ENCODE measurements around the gene SMIM28.

The SMIM28 gene

GRCh38 chr6:138374815-138375214 lies 2.9 kb upstream of the SMIM28 start:
- DNase-seq = no peak

- DNase-seq = no peak
Observed at GRCh38 chr6:138377042-138377441, 663 bp upstream of the SMIM28 start.

DNA sequence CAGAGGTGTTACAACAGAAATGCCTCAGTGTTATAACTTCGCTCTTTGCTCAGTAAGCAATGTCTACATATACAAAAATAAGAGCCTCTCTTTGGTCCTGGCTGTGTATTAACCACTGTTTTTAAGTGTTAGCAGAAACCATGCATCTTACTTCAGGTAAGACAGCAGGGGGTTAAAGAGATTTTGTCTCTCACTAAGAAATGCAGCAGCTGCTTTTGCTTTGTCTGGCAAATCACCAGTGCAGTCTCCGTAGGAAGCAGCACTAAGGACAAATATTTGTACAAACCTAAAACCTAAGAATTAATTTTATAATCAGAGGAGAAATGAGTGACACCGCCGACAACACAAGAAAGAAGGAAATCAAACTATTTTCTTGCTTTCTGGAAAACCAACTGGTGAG lies 758 bp downstream of the SMIM28 start:
- no peak for DNase-seq

DNA sequence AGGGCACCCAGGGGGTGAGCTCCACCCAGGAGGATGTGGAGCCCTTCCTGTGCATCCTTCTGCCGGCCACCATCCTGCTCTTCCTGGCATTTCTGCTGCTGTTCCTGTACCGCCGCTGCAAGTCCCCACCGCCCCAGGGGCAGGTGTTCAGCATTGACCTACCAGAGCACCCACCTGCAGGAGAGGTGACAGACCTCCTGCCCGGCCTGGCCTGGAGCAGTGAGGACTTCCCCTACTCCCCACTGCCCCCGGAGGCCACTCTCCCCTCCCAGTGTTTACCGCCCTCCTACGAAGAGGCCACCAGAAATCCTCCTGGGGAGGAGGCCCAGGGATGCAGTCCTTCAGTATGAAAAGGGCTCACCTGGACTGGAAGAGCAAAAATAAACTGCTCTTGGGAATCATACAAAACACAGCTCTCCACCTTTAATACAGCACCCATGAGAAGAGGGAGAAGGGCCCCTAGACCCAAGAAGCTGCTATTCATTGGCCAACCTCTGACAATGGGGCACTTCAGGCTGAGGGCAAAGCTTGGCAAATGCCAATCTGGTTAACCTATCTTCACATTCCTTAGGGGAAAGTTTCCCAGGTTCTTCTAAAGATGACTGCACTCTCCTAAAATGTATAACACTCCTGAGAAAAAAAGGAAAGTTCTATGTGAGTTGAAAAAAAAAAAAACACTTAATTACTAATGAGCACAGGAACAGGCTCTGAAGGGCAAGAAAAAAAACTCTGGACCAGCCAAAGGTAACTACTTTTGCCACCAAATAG lies 5.0 kb downstream of the SMIM28 start:
- no peak for DNase-seq

DNA sequence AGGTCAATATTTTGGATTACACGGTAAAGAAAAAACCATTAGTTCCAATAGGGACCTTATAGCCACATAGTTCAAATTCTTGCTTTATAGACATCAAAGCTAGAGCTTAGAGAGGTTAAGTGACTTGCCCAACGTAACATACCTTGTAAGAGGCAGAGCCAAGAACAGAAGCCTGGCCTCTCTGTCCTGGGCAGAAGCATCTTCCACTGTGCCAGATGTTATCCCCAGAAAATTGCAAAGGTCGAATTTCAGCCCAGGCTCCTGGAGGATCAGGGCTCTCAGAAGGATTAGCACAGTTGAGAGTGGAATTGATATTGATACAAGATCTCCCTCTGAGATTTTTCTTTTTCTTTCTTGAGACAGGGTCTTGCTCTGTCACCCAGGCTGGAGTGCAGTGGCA lies 6.1 kb downstream of the SMIM28 start:
- DNase-seq = peak; percentile 4

DNA sequence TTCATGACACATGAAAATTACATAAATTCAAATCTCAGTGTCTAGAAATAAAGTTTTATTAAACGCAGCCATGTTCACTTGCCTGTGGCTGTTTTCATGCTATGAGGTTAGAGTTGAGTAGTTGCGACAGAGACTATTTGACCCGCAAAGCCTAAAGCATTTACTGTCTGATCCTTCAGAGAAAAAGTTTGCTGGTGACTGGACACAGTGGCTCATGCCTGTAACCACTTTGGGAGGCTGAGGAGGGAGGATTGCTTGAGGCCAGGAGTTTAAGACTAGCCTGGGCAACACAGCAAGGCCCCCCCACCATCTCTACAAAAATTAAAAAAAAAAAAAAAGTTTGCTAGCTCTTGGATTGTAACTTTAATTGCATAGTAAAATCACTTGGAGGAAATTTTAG lies 9.2 kb downstream of the SMIM28 start:
- DNase-seq = no peak

- DNase-seq = no peak
Observed at GRCh38 chr6:138387577-138388368, 10.1 kb downstream of the SMIM28 start.

GRCh38 chr6:138389551-138389950 lies 11.8 kb downstream of the SMIM28 start:
- no peak for DNase-seq

GRCh38 chr6:138393871-138394783 lies 16.4 kb downstream of the SMIM28 start:
- DNase-seq = no peak

GRCh38 chr6:138396709-138397108 lies 19.0 kb downstream of the SMIM28 start:
- DNase-seq = no peak

GRCh38 chr6:138397128-138398122 lies 19.7 kb downstream of the SMIM28 start:
- no peak for DNase-seq

- DNase-seq = no peak
Observed at GRCh38 chr6:138400326-138400725, 22.6 kb downstream of the SMIM28 start.

GRCh38 chr6:138401960-138402837 lies 24.5 kb downstream of the SMIM28 start:
- no peak for DNase-seq

- no peak for DNase-seq
Observed at GRCh38 chr6:138402838-138403187, 25.1 kb downstream of the SMIM28 start.

DNA sequence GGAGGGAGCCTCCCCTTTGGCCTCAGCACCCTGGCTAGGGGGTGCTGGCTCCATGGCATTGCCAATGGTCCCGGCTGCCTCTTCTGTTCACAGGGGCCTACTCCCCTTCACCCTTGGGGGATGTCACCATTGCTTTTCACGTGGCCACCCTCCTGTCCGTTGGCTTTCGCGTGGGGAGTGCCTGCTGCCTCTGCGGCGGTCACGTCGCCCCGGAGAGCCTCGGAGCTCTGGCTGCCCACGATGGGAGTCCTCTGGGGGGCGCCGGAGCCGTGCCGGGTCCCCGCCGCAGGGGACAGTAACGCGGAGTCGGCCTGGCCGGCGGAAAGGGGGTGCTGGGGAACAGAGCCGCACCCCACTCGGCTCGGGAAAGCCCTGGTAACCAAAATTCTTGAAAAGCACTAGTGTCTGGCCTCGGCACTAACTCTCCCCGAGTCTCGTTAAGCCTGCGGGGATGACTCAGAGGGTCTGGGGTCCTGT lies 25.7 kb downstream of the SMIM28 start:
- DNase-seq = peak; percentile 37

GRCh38 chr6:138403801-138404665 lies 26.3 kb downstream of the SMIM28 start, which contains the start of gene HEBP2:
Gene HEBP2 (plus strand): TSS chr6:138404223. CDS start chr6:138404496, 273 bp downstream.
- DNase-seq = peak; percentile 97

DNA sequence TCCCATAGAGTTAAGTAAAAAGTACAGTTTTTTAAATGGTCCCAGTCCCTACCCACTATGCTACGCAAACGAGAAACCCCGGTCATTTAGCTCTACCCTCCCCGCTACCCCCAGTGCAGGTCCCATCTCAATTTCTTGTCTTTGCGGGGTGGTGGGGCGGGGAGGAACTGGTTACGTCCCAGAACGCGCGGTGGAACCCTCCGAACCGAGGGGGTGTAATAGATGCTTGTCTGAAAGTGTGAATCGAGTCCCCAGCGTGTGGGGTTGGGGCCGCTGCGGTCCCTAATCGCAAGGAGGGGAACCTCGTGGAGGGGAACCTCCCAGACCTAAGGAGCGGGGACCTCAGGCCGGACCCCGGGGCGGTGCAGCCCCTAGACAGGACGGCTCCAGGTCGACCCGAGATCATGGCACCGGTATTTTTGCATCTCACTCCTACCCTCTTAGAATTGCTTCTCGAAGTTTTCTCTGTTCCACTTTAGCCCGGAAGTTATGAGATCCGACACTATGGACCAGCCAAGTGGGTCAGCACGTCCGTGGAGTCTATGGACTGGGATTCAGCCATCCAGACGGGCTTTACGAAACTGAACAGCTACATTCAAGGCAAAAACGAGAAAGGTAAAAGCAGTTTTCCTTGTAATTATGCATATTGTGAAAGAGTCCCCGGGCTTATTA lies 27.1 kb downstream of the SMIM28 start:
- no peak for DNase-seq

GRCh38 chr6:138405816-138406413 lies 28.2 kb downstream of the SMIM28 start:
- no peak for DNase-seq

GRCh38 chr6:138406443-138406842 lies 28.7 kb downstream of the SMIM28 start:
- DNase-seq = no peak

Measured in NCI-H2171 (cell line).